ENCODE data around the gene TRIM17.

TRIM17 gene

GRCh38 chr1:228378090-228378872, 38.4 kb downstream of the TRIM17 start:
- H3K9ac ChIP-seq (ENCODE audit: low read depth, low read length) = no peak overlapping the region

GRCh38 chr1:228377664-228378089, 39.0 kb downstream of the TRIM17 start:
- DNase-seq (no peak), ATAC-seq (ENCODE audit: insufficient read depth, low read depth) (no peak)
- Histone ChIP-seq H3K36me3 (ENCODE audit: insufficient read depth, low read length) (no peaks in the 10 kb centered on the region), H3K27me3 (ENCODE audit: insufficient read depth, low read length, poor library complexity) (no peaks in the 10 kb centered on the region), H3K9me3 (ENCODE audit: insufficient read depth, low read length, severe bottlenecking) (no peaks in the 10 kb centered on the region), H2AFZ (ENCODE audit: low read depth, low read length) (no peak overlapping the region), H3K4me1 (ENCODE audit: insufficient read depth, low read length) (no peaks in the 10 kb centered on the region), H3K4me3 (ENCODE audit: low read depth in 1 of 2, low read length in 2 of 2) (no peak overlapping the region), H4K20me1 (ENCODE audit: insufficient read depth, low read length) (no peaks in the 10 kb centered on the region), H3K9ac (ENCODE audit: low read depth, low read length) (no peak overlapping the region), H3K4me2 (ENCODE audit: insufficient read depth, low read length) (no peak overlapping the region), H3K27ac (ENCODE audit: low read length) (no peak overlapping the region), H3K79me2 (ENCODE audit: insufficient read depth, low read length) (no peaks in the 10 kb centered on the region)
- TF ChIP-seq EZH2 (IDR thresholded peaks at IDR 0.05; ENCODE audit: borderline replicate concordance, low read depth, low read length, severe bottlenecking) (no peak), CTCF (IDR thresholded peaks at IDR 0.05; ENCODE audit: borderline replicate concordance, extremely low read depth, low read length, poor library complexity, severe bottlenecking) (no peak)

More at GRCh38 chr1:228378090-228378872, 38.4 kb downstream of the TRIM17 start:
- Histone ChIP-seq H3K27ac (ENCODE audit: low read length) (no peak overlapping the region), H3K4me2 (ENCODE audit: insufficient read depth, low read length) (no peak overlapping the region), H2AFZ (ENCODE audit: low read depth, low read length) (no peak overlapping the region), H3K4me1 (ENCODE audit: insufficient read depth, low read length) (no peaks in the 10 kb centered on the region), H4K20me1 (ENCODE audit: insufficient read depth, low read length) (no peaks in the 10 kb centered on the region), H3K27me3 (ENCODE audit: insufficient read depth, low read length, poor library complexity) (no peaks in the 10 kb centered on the region), H3K9me3 (ENCODE audit: insufficient read depth, low read length, severe bottlenecking) (no peaks in the 10 kb centered on the region), H3K36me3 (ENCODE audit: insufficient read depth, low read length) (no peaks in the 10 kb centered on the region), H3K4me3 (ENCODE audit: low read depth in 1 of 2, low read length in 2 of 2) (no peak overlapping the region), H3K79me2 (ENCODE audit: insufficient read depth, low read length) (no peaks in the 10 kb centered on the region)
- TF ChIP-seq CTCF (IDR thresholded peaks at IDR 0.05; ENCODE audit: borderline replicate concordance, extremely low read depth, low read length, poor library complexity, severe bottlenecking) (no peak), EZH2 (IDR thresholded peaks at IDR 0.05; ENCODE audit: borderline replicate concordance, low read depth, low read length, severe bottlenecking) (no peak)
- DNase-seq (no peak), ATAC-seq (ENCODE audit: insufficient read depth, low read depth) (no peak)

GRCh38 chr1:228376651-228377631, 39.7 kb downstream of the TRIM17 start:
- ATAC-seq (ENCODE audit: insufficient read depth, low read depth) = no peak
- H3K79me2 ChIP-seq (ENCODE audit: insufficient read depth, low read length) = no peaks in the 10 kb centered on the region
- TF ChIP-seq EZH2 (IDR thresholded peaks at IDR 0.05; ENCODE audit: borderline replicate concordance, low read depth, low read length, severe bottlenecking) = no peak
- TF ChIP-seq CTCF (IDR thresholded peaks at IDR 0.05; ENCODE audit: borderline replicate concordance, extremely low read depth, low read length, poor library complexity, severe bottlenecking) = no peak
- no peaks in the 10 kb centered on the region for H3K36me3 ChIP-seq (ENCODE audit: insufficient read depth, low read length)
- H3K9me3 ChIP-seq (ENCODE audit: insufficient read depth, low read length, severe bottlenecking) = no peaks in the 10 kb centered on the region
- no peak overlapping the region for H3K4me2 ChIP-seq (ENCODE audit: insufficient read depth, low read length)
- H3K4me1 ChIP-seq (ENCODE audit: insufficient read depth, low read length) = no peaks in the 10 kb centered on the region
- no peaks in the 10 kb centered on the region for H3K27me3 ChIP-seq (ENCODE audit: insufficient read depth, low read length, poor library complexity)
- H3K4me3 ChIP-seq (ENCODE audit: low read depth in 1 of 2, low read length in 2 of 2) = no peak overlapping the region
- no peak overlapping the region for H2AFZ ChIP-seq (ENCODE audit: low read depth, low read length)
- no peak overlapping the region for H3K9ac ChIP-seq (ENCODE audit: low read depth, low read length)
- no peak overlapping the region for H3K27ac ChIP-seq (ENCODE audit: low read length)
- no peaks in the 10 kb centered on the region for H4K20me1 ChIP-seq (ENCODE audit: insufficient read depth, low read length)
- no peak for DNase-seq
